Thyroid gland (tissue), 4 donors: ENCODE results near the gene LAMC2. TPM values are rescaled to one million over a fixed set of nuclear protein-coding genes. Genes with fewer than 3 reads are reported as not detected.

Experiments
- DNase-seq, 2 donors: peaks; one replicate each; pipeline ENCODE4 v3.0.0-alpha.2; 2019
- H3K27ac ChIP-seq, 3 donors: fragments of 200-600 bp; sonication (generic); 1 replicate in 2 of 3; 2 replicates in 1 of 3; pipeline ENCODE4 v1.5.1; 2016 to 2019; ENCODE audit warnings: mild to moderate bottlenecking in 1 of 3, moderate library complexity in 1 of 3
- H3K27me3 ChIP-seq: fragments of 200-600 bp; sonication (generic); one replicate; pipeline ENCODE4 v1.5.1; 2019
- H3K36me3 ChIP-seq, 2 donors: fragments of 200-600 bp; sonication (generic); one replicate each; pipeline ENCODE4 v1.5.1; 2016 to 2019
- H3K4me1 ChIP-seq, 2 donors: fragments of 200-600 bp; sonication (generic); one replicate each; pipeline ENCODE4 v1.5.1; 2017 to 2019
- H3K4me3 ChIP-seq, 3 donors: fragments of 200-600 bp; sonication (generic); replicated peaks in 1 of 3; 1 replicate in 2 of 3; 2 replicates in 1 of 3; pipeline ENCODE4 v1.5.1; 2016; ENCODE audit warnings: mild to moderate bottlenecking in 1 of 3
- H3K9me3 ChIP-seq: fragments of 200-600 bp; sonication (generic); one replicate; pipeline ENCODE4 v1.5.1; 2017
- POLR2A ChIP-seq, 2 donors: fragments of 450-650 bp; IDR thresholded peaks; one replicate each; pipeline ENCODE4 v1.6.1; 2017; ENCODE audit warnings: antibody characterized with exemption in 2 of 2, mild to moderate bottlenecking in 2 of 2, moderate library complexity in 1 of 2
- WGBS, 2 donors: methylation state at CpG; one replicate each; pipeline ENCODE4 v1.1.5; 2017; 5-methylcytosine and 5-hydroxymethylcytosine counted together
- intact Hi-C: fragments of 100-400 bp; cut with DNase I; formaldehyde crosslinking; loops from one replicate; pipeline ENCODE4 v1.15.1; 2023
- total RNA-seq, 4 donors: library from RNA; depleted of rRNA; stranded (reverse); fragments of >200 nt; gene quantifications; one replicate each; pipeline ENCODE4 v1.2.3, GENCODE V29; 2016
- TF ChIP-seq, protein P1 (sequence below), 6 experiments: fragments of 200-600 bp in 3 of 6; fragments of 450-650 bp in 3 of 6; sonication (generic) in 3 of 6; IDR thresholded peaks; one replicate each; pipeline ENCODE4 v1.5.1; 2016 to 2019; ENCODE audit warnings: antibody characterized with exemption in 6 of 6, mild to moderate bottlenecking in 2 of 6, inconsistent platforms in 1 of 6, moderate library complexity in 1 of 6

Gene LAMC2
- 10 to 100 TPM; 24.3 to 53.4 (median 27.9) TPM for total RNA-seq

DNA sequence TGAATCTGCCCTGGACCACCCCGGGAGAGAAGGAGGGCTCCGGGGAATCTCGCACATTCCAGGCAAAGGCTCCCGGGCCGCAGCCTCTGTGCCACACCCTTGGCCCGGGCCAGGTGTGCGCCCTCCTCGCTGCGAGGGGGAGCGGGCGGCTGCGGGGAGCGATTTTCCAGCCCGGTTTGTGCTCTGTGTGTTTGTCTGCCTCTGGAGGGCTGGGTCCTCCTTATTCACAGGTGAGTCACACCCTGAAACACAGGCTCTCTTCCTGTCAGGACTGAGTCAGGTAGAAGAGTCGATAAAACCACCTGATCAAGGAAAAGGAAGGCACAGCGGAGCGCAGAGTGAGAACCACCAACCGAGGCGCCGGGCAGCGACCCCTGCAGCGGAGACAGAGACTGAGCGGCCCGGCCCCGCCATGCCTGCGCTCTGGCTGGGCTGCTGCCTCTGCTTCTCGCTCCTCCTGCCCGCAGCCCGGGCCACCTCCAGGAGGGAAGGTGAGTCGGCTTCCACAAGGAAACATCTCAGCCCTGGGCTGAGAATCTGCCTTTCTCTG, at the start of gene LAMC2:
Gene LAMC2 (plus strand): TSS at position 324 of the 550 bp plus-strand sequence. CDS start 89 bp downstream, at position 413.
- H3K9me3 ChIP-seq, result no peaks in the 10 kb centered on the region
- peaks cover 8 to 17% of the 10 kb centered on the region in 2 donors for H3K4me1 ChIP-seq
- peak; percentile 84 to 85 for DNase-seq
- H3K4me3 ChIP-seq, result peak within 1 kb of the TSS in 2 of 3 donors; percentile 27 to 47
- H3K36me3 ChIP-seq, result no peaks in the 10 kb centered on the region
- intact Hi-C loops, result loop anchor here (10.0 kb wide), 1 partner anchor 49 kb away; no protein-coding TSS in a partner anchor
- peak within 1 kb of the TSS; percentile 83 to 90 (median 90) for H3K27ac ChIP-seq
- WGBS, 2 donors, result 8 to 16% methylated on average over 18 to 30 of the region's 30 CpGs
- H3K27me3 ChIP-seq, result no peaks in the 10 kb centered on the region
- TF ChIP-seq, protein P1, sequence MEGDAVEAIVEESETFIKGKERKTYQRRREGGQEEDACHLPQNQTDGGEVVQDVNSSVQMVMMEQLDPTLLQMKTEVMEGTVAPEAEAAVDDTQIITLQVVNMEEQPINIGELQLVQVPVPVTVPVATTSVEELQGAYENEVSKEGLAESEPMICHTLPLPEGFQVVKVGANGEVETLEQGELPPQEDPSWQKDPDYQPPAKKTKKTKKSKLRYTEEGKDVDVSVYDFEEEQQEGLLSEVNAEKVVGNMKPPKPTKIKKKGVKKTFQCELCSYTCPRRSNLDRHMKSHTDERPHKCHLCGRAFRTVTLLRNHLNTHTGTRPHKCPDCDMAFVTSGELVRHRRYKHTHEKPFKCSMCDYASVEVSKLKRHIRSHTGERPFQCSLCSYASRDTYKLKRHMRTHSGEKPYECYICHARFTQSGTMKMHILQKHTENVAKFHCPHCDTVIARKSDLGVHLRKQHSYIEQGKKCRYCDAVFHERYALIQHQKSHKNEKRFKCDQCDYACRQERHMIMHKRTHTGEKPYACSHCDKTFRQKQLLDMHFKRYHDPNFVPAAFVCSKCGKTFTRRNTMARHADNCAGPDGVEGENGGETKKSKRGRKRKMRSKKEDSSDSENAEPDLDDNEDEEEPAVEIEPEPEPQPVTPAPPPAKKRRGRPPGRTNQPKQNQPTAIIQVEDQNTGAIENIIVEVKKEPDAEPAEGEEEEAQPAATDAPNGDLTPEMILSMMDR (IDR thresholded peaks at IDR 0.05), result peak; percentile 24 to 60 (median 54)
- TF ChIP-seq POLR2A (IDR thresholded peaks at IDR 0.05), result peak; percentile 14 to 81

GRCh38 chr1:183137782-183138181, 48.3 kb upstream of the LAMC2 start:
- Histone ChIP-seq H3K9me3 (no peaks in the 10 kb centered on the region), H3K36me3 (peaks cover 48 to 57% of the 10 kb centered on the region in 2 donors), H3K27ac (no peak overlapping the region), H3K4me3 (no peak overlapping the region), H3K4me1 (peaks cover 0 to 15% of the 10 kb centered on the region in 2 donors), H3K27me3 (no peaks in the 10 kb centered on the region)
- no peak for DNase-seq
- intact Hi-C loops, result no loop called here
- TF ChIP-seq POLR2A (IDR thresholded peaks at IDR 0.05), result no peak
- TF ChIP-seq, protein P1 (IDR thresholded peaks at IDR 0.05), result no peak
- WGBS, 2 donors, result 74 to 83% methylated on average over 3 of the region's 3 CpGs

DNA sequence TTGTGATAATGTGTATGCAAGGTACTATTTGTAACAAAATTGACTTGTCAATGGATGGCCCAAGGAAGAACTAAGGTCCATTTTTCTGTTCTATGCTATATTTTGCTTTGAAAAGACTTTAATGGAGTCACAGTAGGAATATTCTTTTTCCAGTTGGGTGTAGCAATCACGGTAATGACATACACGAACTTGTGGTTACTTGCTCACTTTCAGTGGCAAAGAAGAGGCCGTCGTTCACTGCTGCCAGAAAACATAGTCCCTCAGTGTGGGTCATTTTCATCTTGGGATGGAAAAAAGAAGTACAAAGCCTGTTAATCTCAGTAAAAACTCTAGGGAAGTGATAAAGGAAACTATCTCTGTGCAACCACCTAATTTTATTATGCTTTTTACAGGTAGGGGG, 47.8 kb upstream of the LAMC2 start:
- WGBS, 2 donors, result 62 to 81% methylated on average over 4 of the region's 4 CpGs
- no peak for DNase-seq
- Histone ChIP-seq H3K27me3 (no peaks in the 10 kb centered on the region), H3K4me3 (no peak overlapping the region), H3K4me1 (peaks cover 0 to 15% of the 10 kb centered on the region in 2 donors), H3K36me3 (peaks cover 48 to 55% of the 10 kb centered on the region in 2 donors), H3K27ac (peak overlapping the region in 2 of 3 donors; percentile 21 to 37), H3K9me3 (no peaks in the 10 kb centered on the region)
- intact Hi-C loops, result no loop called here
- no peak for TF ChIP-seq POLR2A (IDR thresholded peaks at IDR 0.05)
- TF ChIP-seq, protein P1 (IDR thresholded peaks at IDR 0.05), result no peak

GRCh38 chr1:183139281-183139942, 46.7 kb upstream of the LAMC2 start:
- H3K9me3 ChIP-seq, result no peaks in the 10 kb centered on the region
- WGBS, 2 donors, result 78% methylated on average over 4 of the region's 4 CpGs
- H3K27me3 ChIP-seq, result no peaks in the 10 kb centered on the region
- no peak for DNase-seq
- no peak for TF ChIP-seq POLR2A (IDR thresholded peaks at IDR 0.05)
- TF ChIP-seq, protein P1 (IDR thresholded peaks at IDR 0.05), result no peak
- H3K4me1 ChIP-seq, result peaks cover 0 to 15% of the 10 kb centered on the region in 2 donors
- peaks cover 38 to 48% of the 10 kb centered on the region in 2 donors for H3K36me3 ChIP-seq
- intact Hi-C loops, result no loop called here
- peak overlapping the region; percentile 21 to 37 (median 30) for H3K27ac ChIP-seq
- no peak overlapping the region for H3K4me3 ChIP-seq

DNA sequence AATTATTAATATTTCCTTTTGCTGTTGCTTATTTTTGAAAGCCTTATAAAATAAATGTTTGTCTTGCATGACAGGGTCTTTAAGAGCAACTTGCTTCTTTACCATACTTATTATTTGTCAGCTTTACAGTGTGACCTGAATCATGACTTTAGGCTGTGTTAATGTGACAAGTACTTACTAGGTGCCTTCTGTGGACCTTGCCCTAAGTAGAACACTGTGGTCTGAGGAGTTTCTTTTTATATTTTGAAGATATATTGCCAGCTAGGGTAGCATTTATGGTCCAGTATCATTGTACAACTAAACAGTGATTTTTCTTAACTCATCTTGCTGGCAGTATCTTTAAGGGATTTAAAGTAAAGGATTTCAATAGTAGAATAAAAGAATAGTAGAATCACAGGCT, 45.4 kb upstream of the LAMC2 start:
- no peaks in the 10 kb centered on the region for H3K27me3 ChIP-seq
- peaks cover 26 to 39% of the 10 kb centered on the region in 2 donors for H3K36me3 ChIP-seq
- H3K4me1 ChIP-seq, result peaks cover 0 to 15% of the 10 kb centered on the region in 2 donors
- DNase-seq, result no peak
- intact Hi-C loops, result no loop called here
- H3K27ac ChIP-seq, result peak overlapping the region in 1 of 3 donors; percentile 3
- no peaks in the 10 kb centered on the region for H3K9me3 ChIP-seq
- no peak overlapping the region for H3K4me3 ChIP-seq
- TF ChIP-seq, protein P1 (IDR thresholded peaks at IDR 0.05), result no peak
- no peak for TF ChIP-seq POLR2A (IDR thresholded peaks at IDR 0.05)
